DMS 273 (cell line): ENCODE results near the gene NEK2.

Experiments used
- DNase-seq: peaks from one replicate; lab custom pipeline; 2025; ENCODE audit not compliant: unreplicated experiment; lab: John Stamatoyannopoulos, UW

Gene NEK2

DNA sequence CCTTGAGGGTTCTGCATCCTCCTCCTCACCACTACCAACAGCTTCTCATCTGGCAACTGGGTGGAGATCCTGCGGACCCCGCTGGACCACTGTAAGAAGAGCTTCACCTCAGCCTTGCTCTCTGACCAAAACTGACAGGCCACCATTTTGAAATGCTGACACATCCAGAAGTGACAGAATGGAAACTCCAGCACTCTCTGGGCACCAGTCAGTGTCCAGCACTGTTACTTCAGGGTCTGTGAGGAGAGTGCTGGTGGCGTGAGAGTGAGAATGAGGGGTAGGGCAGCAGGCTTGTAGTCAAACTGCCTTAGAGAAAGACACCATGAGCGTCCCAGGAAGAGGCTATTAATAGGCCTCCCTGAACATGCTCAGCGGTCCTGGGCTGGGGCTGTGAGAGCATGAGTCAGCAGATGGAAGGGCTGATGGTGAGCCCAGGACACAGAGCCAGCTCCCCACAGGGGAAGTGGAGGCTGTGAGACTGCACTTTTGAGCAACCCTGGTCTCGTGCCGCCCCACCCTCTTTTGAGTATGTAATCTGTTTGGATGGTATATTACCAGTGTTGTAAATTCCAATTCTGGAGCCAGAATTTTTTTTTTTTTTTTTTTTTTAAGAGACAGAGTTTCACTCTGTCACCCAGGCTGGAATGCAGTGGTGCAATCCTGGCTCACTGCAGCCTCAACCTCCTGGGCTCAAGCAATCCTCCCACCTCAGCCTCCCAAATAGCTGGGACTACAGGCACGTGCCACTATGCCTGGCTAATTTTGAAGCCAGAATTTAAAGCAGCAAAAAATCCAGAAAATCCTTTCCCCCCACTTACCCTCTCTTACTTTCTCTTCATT lies 62.1 kb downstream of the NEK2 start:
- peak; percentile 53 for DNase-seq

DNA sequence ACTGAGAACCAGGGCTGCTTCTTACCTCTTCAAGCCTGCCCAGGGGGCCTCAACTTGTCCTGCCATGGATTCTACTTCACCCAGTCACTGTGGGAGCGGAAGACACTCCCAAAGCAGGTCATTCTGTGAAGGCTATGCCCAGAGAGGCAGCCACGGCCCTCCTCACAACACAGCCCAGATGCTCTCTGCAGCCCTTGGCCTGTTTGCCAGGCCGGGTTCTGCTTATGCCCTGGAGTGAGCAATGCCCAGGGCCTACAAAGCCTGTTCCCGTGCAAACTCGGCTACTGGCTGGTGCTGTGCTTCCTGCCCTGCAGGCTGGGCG lies 62.7 kb downstream of the NEK2 start:
- DNase-seq, result no peak
